WTC11 (cell line): ENCODE measurements around the gene IL20RB. TPM values are rescaled to one million over a fixed set of nuclear protein-coding genes. Genes with fewer than 3 reads are reported as not detected.

Experiments
- ATAC-seq: fragments of 200-7000 bp; cut with Tn5 transposase; 2 replicates; pipeline ENCODE4 v1.10.0; 2021; ENCODE audit warnings: mild to moderate bottlenecking, moderate library complexity
- CTCF ChIA-PET: fragments of 300-600 bp; sonication (Branson Sonifier 250); formaldehyde crosslinking; loops from one replicate; lab custom pipeline; 2021; ENCODE audit warnings: antibody characterized with exemption; lab: Charles Lee
- POLR2A ChIA-PET: fragments of 350-600 bp; sonication (Branson Sonifier 250); formaldehyde crosslinking; loops from one replicate; lab custom pipeline; 2021; ENCODE audit warnings: antibody characterized with exemption; lab: Charles Lee
- DNase-seq: peaks from one replicate; pipeline ENCODE4 v3.0.0; 2021; ENCODE audit warnings: low spot score
- H3K27ac Mint-ChIP-seq: 2 replicates; pipeline ENCODE4 v1.8.0; 2021; ENCODE audit warnings: mixed read lengths
- H3K27me3 Mint-ChIP-seq: 2 replicates; pipeline ENCODE4 v1.8.0; 2021; ENCODE audit warnings: low read depth, mild to moderate bottlenecking, moderate library complexity, mixed read lengths
- H3K36me3 Mint-ChIP-seq: 2 replicates; pipeline ENCODE4 v1.8.0; 2021; ENCODE audit warnings: mixed read lengths
- H3K4me1 Mint-ChIP-seq: 2 replicates; pipeline ENCODE4 v1.8.0; 2022; ENCODE audit warnings: mixed read lengths
- H3K4me3 Mint-ChIP-seq: 2 replicates; pipeline ENCODE4 v1.8.0; 2021; ENCODE audit warnings: mild to moderate bottlenecking, moderate library complexity, mixed read lengths
- H3K9me3 Mint-ChIP-seq: 2 replicates; pipeline ENCODE4 v1.8.0; 2021; ENCODE audit warnings: mixed read lengths
- CTCF ChIP-seq: fragments of 200-600 bp; IDR thresholded peaks from 2 replicates; pipeline ENCODE4 v1.8.0; 2022; ENCODE audit warnings: antibody characterized with exemption
- FOXP1 ChIP-seq: sonication (generic); formaldehyde crosslinking; IDR thresholded peaks from 2 replicates; pipeline ENCODE4 v1.8.0; 2022; ENCODE audit warnings: missing genetic modification reagents, mild to moderate bottlenecking, moderate library complexity, borderline replicate concordance
- GABPB1 ChIP-seq: sonication (generic); formaldehyde crosslinking; IDR thresholded peaks from 2 replicates; pipeline ENCODE4 v1.8.1; 2023; ENCODE audit warnings: mild to moderate bottlenecking, missing genetic modification reagents
- JAZF1 ChIP-seq: fragments of 250-450 bp; sonication (Bioruptor Pico); IDR thresholded peaks from 2 replicates; pipeline ENCODE4 v1.9.0; 2021; ENCODE audit warnings: moderate library complexity, mild to moderate bottlenecking, inconsistent platforms
- KAT7 ChIP-seq: sonication (generic); formaldehyde crosslinking; IDR thresholded peaks from 2 replicates; pipeline ENCODE4 v1.8.1; 2023; ENCODE audit warnings: missing genetic modification reagents, mild to moderate bottlenecking, borderline replicate concordance
- MXD4 ChIP-seq: fragments of 250-450 bp; sonication (Bioruptor Pico); IDR thresholded peaks from 2 replicates; pipeline ENCODE4 v1.8.0; 2021; ENCODE audit warnings: mild to moderate bottlenecking, moderate library complexity, borderline replicate concordance
- NFATC4 ChIP-seq: fragments of 250-450 bp; sonication (Bioruptor Pico); IDR thresholded peaks from 2 replicates; pipeline ENCODE4 v1.9.0; 2021; ENCODE audit warnings: mild to moderate bottlenecking
- NFYB ChIP-seq: sonication (generic); formaldehyde crosslinking; conservative IDR thresholded peaks from 2 replicates; pipeline ENCODE4 v1.8.0; 2022; ENCODE audit warnings: low read depth, missing genetic modification reagents
- NR3C1 ChIP-seq: sonication (generic); formaldehyde crosslinking; conservative IDR thresholded peaks from 2 replicates; pipeline ENCODE4 v1.8.1; 2023; ENCODE audit warnings: low read depth, mild to moderate bottlenecking, missing genetic modification reagents
- PREB ChIP-seq: sonication (generic); formaldehyde crosslinking; IDR thresholded peaks from 2 replicates; pipeline ENCODE4 v1.8.1; 2022; ENCODE audit warnings: mild to moderate bottlenecking, missing genetic modification reagents, moderate library complexity, borderline replicate concordance
- ZMAT4 ChIP-seq: fragments of 250-450 bp; sonication (Bioruptor Pico); IDR thresholded peaks from 2 replicates; pipeline ENCODE4 v1.9.0; 2021; ENCODE audit warnings: mild to moderate bottlenecking
- ZNF232 ChIP-seq: sonication (generic); formaldehyde crosslinking; IDR thresholded peaks from 2 replicates; pipeline ENCODE4 v1.8.0; 2022; ENCODE audit warnings: mild to moderate bottlenecking, missing genetic modification reagents
- ZNF317 ChIP-seq: sonication (generic); formaldehyde crosslinking; IDR thresholded peaks from 2 replicates; pipeline ENCODE4 v1.8.1; 2023; ENCODE audit warnings: low read depth, mild to moderate bottlenecking, moderate library complexity, missing genetic modification reagents, borderline replicate concordance
- ZNF396 ChIP-seq: fragments of 250-450 bp; sonication (Bioruptor Pico); IDR thresholded peaks from 2 replicates; pipeline ENCODE4 v1.8.0; 2021; ENCODE audit warnings: mild to moderate bottlenecking, moderate library complexity, borderline replicate concordance
- total RNA-seq: library from RNA; stranded (reverse); gene quantifications from 3 replicates; pipeline ENCODE4 v1.2.3, GENCODE V29; 2021
- TF ChIP-seq, protein P1 (sequence below): fragments of 250-450 bp; sonication (Bioruptor Pico); IDR thresholded peaks from 2 replicates; pipeline ENCODE4 v1.9.0; 2021; ENCODE audit warnings: mild to moderate bottlenecking
- TF ChIP-seq, protein P2 (sequence below): sonication (generic); formaldehyde crosslinking; IDR thresholded peaks from 2 replicates; pipeline ENCODE4 v1.8.0; 2022; ENCODE audit warnings: mild to moderate bottlenecking, missing genetic modification reagents
- TF ChIP-seq, protein P3 (sequence below): sonication (generic); formaldehyde crosslinking; IDR thresholded peaks from 2 replicates; pipeline ENCODE4 v1.8.0; 2023; ENCODE audit warnings: missing genetic modification reagents

IL20RB gene
- total RNA-seq, 1 experiment from 2014 or later: 2.3 TPM

GRCh38 chr3:136988651-136989050 is 30.9 kb downstream of the IL20RB start:
- H3K27ac Mint-ChIP-seq: no peak overlapping the region
- ATAC-seq: no peak
- H3K4me3 Mint-ChIP-seq: no peak overlapping the region
- CTCF ChIA-PET: no interaction called here
- H3K27me3 Mint-ChIP-seq: no peaks in the 10 kb centered on the region
- no peaks in the 10 kb centered on the region for H3K4me1 Mint-ChIP-seq
- DNase-seq: no peak
- TF ChIP-seq FOXP1 (CRISPR knock-in tag) (no peak), PREB (CRISPR knock-in tag) (no peak), ZNF396 (CRISPR knock-in tag) (no peak), NR3C1 (no peak), ZNF232 (CRISPR knock-in tag) (no peak), NFYB (CRISPR knock-in tag) (no peak), KAT7 (no peak), JAZF1 (CRISPR knock-in tag) (no peak), NFATC4 (CRISPR knock-in tag) (no peak), CTCF (no peak)
- TF ChIP-seq, protein P1, sequence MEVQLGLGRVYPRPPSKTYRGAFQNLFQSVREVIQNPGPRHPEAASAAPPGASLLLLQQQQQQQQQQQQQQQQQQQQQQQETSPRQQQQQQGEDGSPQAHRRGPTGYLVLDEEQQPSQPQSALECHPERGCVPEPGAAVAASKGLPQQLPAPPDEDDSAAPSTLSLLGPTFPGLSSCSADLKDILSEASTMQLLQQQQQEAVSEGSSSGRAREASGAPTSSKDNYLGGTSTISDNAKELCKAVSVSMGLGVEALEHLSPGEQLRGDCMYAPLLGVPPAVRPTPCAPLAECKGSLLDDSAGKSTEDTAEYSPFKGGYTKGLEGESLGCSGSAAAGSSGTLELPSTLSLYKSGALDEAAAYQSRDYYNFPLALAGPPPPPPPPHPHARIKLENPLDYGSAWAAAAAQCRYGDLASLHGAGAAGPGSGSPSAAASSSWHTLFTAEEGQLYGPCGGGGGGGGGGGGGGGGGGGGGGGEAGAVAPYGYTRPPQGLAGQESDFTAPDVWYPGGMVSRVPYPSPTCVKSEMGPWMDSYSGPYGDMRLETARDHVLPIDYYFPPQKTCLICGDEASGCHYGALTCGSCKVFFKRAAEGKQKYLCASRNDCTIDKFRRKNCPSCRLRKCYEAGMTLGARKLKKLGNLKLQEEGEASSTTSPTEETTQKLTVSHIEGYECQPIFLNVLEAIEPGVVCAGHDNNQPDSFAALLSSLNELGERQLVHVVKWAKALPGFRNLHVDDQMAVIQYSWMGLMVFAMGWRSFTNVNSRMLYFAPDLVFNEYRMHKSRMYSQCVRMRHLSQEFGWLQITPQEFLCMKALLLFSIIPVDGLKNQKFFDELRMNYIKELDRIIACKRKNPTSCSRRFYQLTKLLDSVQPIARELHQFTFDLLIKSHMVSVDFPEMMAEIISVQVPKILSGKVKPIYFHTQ: no peak
- H3K36me3 Mint-ChIP-seq: peaks cover 25% of the 10 kb centered on the region
- peaks cover 25% of the 10 kb centered on the region for H3K9me3 Mint-ChIP-seq
- POLR2A ChIA-PET: no interaction called here

DNA sequence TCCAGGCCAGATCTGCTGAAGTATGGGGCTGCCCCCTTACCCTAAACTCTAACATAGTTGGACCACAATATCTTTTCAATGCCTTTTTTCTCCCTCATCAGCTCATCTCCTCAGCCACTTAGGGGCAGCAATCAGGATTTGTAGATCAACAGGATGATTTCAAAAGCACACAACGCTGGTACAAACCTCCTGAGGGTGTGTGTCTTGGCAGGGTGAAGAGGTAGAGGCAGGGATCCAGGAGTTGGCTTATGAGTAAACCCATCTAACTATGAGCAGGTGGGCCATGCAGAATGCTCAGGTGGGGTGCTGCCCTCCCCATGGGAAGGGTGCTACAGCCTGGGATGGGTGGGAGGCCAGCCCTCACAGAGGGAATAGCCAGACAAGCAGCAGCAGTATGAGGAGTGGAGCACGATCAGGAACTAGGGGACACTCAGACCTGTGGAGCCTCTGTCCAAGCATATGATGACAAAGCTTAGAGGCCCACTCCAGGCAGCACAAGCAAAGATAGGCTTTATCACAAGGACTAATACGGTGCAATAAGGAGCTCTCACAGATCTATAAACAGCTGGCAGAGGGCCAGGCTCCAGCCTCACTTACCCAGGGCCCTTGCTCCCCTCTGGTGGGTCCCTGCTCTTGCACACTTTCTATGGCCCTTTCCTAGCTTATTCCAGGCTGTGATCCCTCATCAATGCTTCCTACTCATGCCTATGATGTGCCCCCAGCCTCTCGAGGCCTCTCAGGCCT is 32.2 kb downstream of the IL20RB start:
- Mint-ChIP-seq H3K9me3 (peaks cover 25% of the 10 kb centered on the region), H3K4me3 (no peak overlapping the region), H3K36me3 (peaks cover 25% of the 10 kb centered on the region), H3K27ac (no peak overlapping the region), H3K4me1 (no peaks in the 10 kb centered on the region), H3K27me3 (no peaks in the 10 kb centered on the region)
- no peak for ATAC-seq
- no peak for DNase-seq
- TF ChIP-seq ZNF317 (CRISPR knock-in tag) (no peak), ZMAT4 (CRISPR knock-in tag) (no peak), MXD4 (CRISPR knock-in tag) (no peak), NFATC4 (CRISPR knock-in tag) (no peak), GABPB1 (CRISPR knock-in tag) (no peak)
- TF ChIP-seq, protein P2, sequence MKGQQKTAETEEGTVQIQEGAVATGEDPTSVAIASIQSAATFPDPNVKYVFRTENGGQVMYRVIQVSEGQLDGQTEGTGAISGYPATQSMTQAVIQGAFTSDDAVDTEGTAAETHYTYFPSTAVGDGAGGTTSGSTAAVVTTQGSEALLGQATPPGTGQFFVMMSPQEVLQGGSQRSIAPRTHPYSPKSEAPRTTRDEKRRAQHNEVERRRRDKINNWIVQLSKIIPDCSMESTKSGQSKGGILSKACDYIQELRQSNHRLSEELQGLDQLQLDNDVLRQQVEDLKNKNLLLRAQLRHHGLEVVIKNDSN (CRISPR knock-in tag): no peak
- TF ChIP-seq, protein P3, sequence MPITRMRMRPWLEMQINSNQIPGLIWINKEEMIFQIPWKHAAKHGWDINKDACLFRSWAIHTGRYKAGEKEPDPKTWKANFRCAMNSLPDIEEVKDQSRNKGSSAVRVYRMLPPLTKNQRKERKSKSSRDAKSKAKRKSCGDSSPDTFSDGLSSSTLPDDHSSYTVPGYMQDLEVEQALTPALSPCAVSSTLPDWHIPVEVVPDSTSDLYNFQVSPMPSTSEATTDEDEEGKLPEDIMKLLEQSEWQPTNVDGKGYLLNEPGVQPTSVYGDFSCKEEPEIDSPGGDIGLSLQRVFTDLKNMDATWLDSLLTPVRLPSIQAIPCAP (CRISPR knock-in tag): no peak
- CTCF ChIA-PET: interaction anchor here (0.5 kb wide), 1 partner anchor 92 kb away, joined by 3 read pairs; no protein-coding TSS in a partner anchor
- POLR2A ChIA-PET: interaction anchor here (0.9 kb wide), 1 partner anchor 128 kb away, joined by 4 read pairs; the partner anchor contains the start of gene NCK1
